Skeletal muscle cell (primary cell): ENCODE measurements around the gene MRO.

Experiments used
- DNase-seq: peaks from one replicate; pipeline ENCODE4 v3.0.0-alpha.2; 2010; ENCODE audit warnings: low read depth
- H3K4me3 ChIP-seq: 2 replicates; pipeline ENCODE4 v1.5.1; 2011; ENCODE audit warnings: low read depth, mild to moderate bottlenecking, control low read depth, low read length, moderate library complexity

MRO gene

DNA sequence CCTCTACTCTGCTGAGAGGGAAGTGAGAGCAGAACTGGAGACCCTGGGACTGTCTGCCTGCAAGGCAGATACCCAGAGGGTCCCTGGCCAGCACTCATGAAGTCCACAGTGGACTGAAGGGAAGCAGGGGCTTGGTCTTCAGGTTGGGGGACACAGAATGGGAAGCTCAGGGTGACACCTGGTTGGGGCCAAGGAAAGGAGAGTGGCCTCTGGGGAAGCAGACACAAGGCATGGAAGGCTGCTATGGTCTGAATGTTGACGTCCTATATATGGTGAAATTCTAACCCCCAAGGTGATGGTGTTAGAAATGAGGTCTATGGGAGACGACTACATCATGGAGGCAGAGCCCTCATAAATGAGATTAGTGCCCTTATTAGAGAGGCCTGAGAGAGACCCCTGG is 69.3 kb downstream of the MRO start:
- H3K4me3 ChIP-seq: no peak overlapping the region
- DNase-seq: no peak

DNA sequence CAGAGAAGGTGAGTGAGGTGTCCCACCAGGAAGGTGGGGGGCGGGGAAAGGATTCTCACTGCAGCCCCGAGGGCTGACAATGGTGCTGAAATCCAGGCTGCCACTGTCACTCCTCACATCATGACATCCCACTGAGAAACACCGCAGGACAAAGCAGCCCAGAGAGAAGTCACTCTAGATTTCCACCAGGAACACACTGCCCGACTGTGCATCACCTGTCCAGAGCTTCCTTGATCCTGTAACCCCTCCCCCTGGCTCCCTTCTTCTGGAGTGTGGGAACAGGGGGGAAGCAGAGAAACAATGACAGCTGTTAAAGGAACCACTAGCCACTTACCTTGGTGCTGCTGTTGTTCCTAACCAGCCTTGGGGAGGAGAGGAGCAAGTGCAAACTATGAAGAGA is 69.9 kb downstream of the MRO start:
- no peak for DNase-seq
- no peak overlapping the region for H3K4me3 ChIP-seq

DNA sequence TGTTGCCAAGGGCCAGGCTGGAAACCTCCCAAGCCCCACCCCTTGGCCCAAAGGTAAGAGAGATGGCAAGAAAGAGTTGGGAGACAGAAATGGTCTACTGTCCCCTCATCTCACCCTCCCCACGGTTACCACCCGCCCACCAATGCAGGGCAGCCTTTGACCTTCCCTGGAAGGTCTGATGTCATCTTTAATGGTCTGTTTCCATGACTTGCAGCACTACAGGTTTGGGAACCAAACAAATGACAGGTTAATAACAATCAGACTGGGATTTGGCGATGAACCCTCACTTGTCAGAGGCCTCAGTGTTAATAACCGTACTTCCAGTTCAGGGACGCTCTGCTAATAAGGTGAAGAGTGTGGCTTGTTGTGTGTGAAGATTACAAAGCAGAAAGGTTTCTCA is 70.4 kb downstream of the MRO start:
- DNase-seq: no peak
- no peak overlapping the region for H3K4me3 ChIP-seq

DNA sequence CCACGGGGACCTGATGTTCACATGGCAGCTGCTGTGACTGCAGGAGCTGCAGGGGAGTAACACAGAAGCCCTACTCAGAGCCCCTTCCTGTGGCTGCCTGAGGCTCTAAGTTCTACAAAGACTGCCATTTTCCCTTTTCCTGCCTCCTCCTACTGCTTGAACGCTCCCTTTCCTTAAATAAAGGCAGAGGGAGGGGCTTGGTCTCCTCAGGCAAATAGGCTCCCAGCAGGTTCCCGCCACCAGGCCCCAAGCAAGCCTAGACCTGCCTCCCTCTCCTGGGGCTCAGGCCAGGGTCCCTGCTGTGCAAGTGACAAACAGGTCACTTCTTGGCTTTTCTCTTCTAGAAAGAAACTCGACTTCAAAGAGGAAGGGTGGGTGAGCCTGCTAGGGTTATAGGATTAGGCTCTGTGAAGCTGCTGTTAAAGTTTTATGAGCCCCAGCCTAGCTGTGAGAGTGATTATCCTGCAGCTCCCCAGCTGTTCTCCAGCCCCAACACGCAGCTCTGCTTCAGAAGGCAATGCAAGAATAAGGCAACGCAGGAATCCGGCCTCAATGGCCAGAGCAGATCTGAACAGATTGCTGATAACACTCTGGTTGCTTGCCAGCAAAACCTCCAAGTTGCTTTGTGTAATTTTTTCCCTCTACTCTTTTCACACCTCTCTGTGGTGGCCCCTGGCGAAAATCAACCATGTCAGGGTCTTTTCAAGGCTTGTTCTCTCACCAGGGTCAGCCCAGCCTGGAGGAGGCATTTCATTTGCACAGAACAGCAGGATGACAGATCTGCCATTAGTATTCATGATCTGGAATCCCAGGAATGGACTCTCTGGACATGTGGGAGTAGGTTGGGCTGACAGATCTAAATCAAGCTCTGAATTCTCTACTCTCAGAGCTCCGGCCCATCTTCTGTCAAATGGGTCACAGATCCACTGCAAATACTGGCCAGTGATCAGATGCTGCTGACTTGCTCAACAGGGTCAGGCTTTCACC is 71.3 kb downstream of the MRO start:
- DNase-seq: no peak

DNA sequence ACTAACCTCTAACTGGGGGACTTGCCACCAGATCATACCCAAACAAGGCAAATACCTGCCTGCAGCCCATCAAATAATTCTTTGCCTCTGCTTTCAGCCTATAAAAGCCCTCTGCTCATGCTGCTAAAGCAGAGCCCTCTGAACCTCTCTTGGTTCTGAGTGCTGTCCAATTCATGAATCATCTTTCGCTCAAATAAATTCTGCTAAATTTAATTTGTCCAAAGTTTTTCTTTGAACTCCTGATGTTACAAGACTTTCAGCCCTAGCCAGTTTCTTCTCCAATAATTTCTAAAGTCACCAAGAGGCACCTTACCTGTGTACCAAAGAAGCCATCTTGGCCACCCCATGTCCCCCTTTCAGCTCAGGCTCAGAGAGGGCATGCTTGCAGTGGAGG is 72.0 kb downstream of the MRO start:
- DNase-seq: no peak
- no peak overlapping the region for H3K4me3 ChIP-seq

More for the DNA sequence above, 71.3 kb downstream of the MRO start:
- H3K4me3 ChIP-seq: no peak overlapping the region

DNA sequence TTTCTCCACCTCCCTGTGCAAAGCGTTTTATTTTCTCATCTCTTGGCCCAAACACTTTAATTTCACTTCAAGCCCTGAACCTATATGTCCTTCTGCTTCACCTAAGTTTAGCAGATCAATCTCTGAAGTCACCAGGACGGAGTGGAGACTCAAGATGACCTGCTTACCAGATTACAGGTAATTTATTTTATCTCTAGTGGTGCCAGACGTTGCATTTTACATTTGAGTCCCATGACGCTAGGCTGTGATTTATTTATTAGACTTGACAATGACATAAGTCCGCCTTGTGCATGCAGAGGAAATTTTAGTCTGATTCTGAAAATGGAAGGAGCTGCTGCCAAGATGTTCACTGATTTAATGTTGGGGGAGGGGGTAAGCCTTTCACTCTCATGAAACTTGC is 73.9 kb downstream of the MRO start:
- no peak for DNase-seq
- H3K4me3 ChIP-seq: no peak overlapping the region
